ENCODE measurements around the gene COX19. TPM values are rescaled to one million over a fixed set of nuclear protein-coding genes. Genes with fewer than 3 reads are reported as not detected.

COX19 gene
- total and polyA plus RNA-seq, 2 donors (not counting 1 experiment from before 2014, with no cell fraction given) = 14.7 to 38.3 TPM

DNA sequence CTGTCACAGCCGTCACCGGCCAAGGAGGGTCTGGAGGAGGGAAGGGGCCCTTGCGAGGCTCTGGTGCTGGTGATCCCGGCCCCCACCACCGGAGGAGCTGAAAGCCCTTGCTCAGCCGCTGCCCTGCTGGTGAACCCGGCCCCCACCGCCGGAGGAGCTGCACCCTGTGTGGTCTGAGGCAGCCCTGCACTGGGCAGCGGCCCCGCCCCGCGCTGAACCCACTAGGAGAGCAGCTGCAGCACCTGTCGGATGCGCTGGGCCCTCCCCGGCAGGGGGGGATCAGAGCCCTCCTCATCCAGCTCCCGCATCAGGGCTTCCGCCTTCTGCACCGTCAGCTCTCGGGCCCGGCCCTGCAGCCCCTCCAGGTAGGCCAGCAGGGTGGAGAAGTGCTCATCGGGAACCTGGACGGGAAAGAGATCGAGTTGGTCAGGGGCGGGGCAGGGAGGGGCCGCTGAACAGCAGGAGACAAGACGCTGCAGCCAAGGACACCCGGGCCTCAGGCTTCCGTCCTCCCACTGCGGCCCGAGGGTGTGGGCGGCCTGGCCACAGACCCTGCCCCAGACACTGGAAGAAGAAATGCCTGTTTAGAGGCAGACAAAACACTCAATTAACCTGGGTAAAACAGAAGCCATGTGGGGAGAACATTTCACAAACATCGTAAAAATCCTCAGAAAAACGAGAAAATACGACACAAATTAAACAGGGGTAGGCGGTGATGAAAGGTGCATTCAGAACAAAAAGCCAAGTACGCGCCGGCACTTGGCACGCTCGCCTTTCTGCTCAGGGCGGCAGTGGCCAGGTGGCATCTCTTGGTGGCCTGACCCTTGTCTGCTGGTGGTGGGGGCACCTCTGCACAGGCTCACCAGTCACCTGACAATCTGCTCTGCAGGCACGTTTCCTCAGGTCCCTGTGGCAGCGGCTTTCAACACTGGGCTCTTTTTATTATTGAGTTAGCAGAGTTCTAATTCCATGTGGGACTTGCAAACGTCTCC lies 22.4 kb upstream of the COX19 start:
- POLR2A ChIA-PET = interaction anchor here (0.6 to 3.1 kb wide), 5 partner anchors 21 to 171 kb away, joined by 4 to 15 read pairs (median 6); no protein-coding TSS in a partner anchor

More for the DNA sequence above, 22.4 kb upstream of the COX19 start:
- H3K4me3 ChIP-seq (ENCODE audit: control extremely low read depth in 1 of 5, extremely low read depth in 1 of 5, insufficient read depth in 1 of 5, low read depth in 2 of 5, low read length in 4 of 5) = no peak overlapping the region
- H4K20me1 ChIP-seq (ENCODE audit: control insufficient read depth, insufficient read depth, low read length, poor library complexity, severe bottlenecking) = peaks cover 15% of the 10 kb centered on the region
- WGBS (ENCODE audit: insufficient coverage) = 96% methylated on average over 39 of the region's 45 CpGs
- H3K9me3 ChIP-seq (ENCODE audit: control extremely low read depth in 1 of 3, control insufficient read depth in 2 of 3, insufficient read depth in 1 of 3, low read length in 2 of 3) = no peaks in the 10 kb centered on the region
- H3K4me2 ChIP-seq (replicated peaks; ENCODE audit: low read depth, low read length, poor library complexity, severe bottlenecking) = no peak overlapping the region
- Mint-ChIP-seq H3K9me3 (ENCODE audit: insufficient read depth) (no peaks in the 10 kb centered on the region), H3K27me3 (no peaks in the 10 kb centered on the region), H3K4me3 (no peak overlapping the region), H3K4me1 (peaks cover 29% of the 10 kb centered on the region), H3K27ac (peak overlapping the region; percentile 59)
- TF ChIP-seq, protein P1, sequence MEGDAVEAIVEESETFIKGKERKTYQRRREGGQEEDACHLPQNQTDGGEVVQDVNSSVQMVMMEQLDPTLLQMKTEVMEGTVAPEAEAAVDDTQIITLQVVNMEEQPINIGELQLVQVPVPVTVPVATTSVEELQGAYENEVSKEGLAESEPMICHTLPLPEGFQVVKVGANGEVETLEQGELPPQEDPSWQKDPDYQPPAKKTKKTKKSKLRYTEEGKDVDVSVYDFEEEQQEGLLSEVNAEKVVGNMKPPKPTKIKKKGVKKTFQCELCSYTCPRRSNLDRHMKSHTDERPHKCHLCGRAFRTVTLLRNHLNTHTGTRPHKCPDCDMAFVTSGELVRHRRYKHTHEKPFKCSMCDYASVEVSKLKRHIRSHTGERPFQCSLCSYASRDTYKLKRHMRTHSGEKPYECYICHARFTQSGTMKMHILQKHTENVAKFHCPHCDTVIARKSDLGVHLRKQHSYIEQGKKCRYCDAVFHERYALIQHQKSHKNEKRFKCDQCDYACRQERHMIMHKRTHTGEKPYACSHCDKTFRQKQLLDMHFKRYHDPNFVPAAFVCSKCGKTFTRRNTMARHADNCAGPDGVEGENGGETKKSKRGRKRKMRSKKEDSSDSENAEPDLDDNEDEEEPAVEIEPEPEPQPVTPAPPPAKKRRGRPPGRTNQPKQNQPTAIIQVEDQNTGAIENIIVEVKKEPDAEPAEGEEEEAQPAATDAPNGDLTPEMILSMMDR (IDR thresholded peaks at IDR 0.05) = peak; percentile 8
- no peak for TF ChIP-seq EZH2 (IDR thresholded peaks at IDR 0.05; ENCODE audit: borderline replicate concordance, insufficient read depth, low read depth, low read length, poor library complexity, severe bottlenecking)
- H3K27me3 ChIP-seq (replicated peaks in 1 of 4; ENCODE audit: control extremely low read depth in 1 of 4, control insufficient read depth in 3 of 4, insufficient read depth in 4 of 4, low read length in 3 of 4) = peaks cover 0 to 8% (median 1%) of the 10 kb centered on the region in 4 experiments
- H3K27ac ChIP-seq (ENCODE audit: low read length in 2 of 2) = no peak overlapping the region
- no peak for ATAC-seq (ENCODE audit: low read depth)
- H3K79me2 ChIP-seq (ENCODE audit: control insufficient read depth, insufficient read depth, low read length) = no peaks in the 10 kb centered on the region
- intact Hi-C loops (cut with micrococcal nuclease) = no loop called here
- no peak overlapping the region for H2AFZ ChIP-seq (ENCODE audit: insufficient read depth, low read depth, low read length, poor library complexity, severe bottlenecking)
- peaks cover 0 to 22% of the 10 kb centered on the region in 2 donors for H3K4me1 ChIP-seq (ENCODE audit: control insufficient read depth in 2 of 2, insufficient read depth in 2 of 2, low read length in 2 of 2)
- no peak overlapping the region for H3K9ac ChIP-seq (ENCODE audit: low read length)
- CTCF ChIA-PET = interaction anchor here (8.4 to 10.9 kb wide), 2 partner anchors 64 to 179 kb away, joined by 138 to 496 read pairs; no protein-coding TSS in a partner anchor
- H3K36me3 ChIP-seq (replicated peaks in 1 of 2; ENCODE audit: control extremely low read depth in 1 of 2, control insufficient read depth in 1 of 2, extremely low read depth in 1 of 2, insufficient read depth in 2 of 2, low read length in 1 of 2) = peaks cover 0 to 11% of the 10 kb centered on the region in 2 experiments
- no peak for DNase-seq

Data from B cell (primary cell).